ENCODE data around the gene SELP.

SELP gene

DNA sequence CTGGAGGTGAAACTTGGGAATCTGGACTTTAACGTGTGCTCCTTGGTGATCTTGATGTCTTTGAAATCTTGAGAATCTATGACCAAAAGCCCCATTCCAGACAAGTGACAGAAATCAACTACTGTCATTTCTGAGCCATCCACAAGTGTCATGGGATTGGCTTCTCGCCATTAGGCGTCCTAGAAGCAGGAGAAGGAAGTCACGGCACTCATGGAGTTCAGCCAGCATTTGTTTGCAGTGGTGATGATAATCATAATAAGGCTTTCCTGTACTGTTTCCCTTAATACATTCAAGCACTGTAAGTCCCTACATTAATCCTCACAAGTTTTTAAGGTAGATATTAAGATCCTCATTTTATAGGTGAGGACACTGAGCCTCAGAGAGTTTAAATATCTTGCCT, 55.6 kb downstream of the SELP start:
- no peak for FAIRE-seq

DNA sequence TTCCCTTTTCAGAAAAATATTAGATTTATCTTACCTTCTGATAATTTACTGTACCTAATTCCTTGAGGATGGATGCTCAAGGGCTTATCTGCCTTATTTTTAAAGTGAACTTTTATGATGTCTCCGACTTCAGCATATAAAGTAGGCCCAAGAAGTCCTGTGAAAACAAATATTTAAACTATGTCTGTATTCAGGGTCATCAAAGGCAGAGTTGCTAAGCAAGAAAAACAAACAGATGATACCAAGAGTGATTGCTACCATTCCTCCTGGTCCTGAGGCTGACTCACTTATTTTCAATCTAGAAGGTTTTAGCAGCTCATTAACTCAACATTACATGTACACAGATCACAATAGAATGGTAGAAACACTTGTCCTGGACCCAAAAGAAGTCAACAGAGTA, 57.7 kb downstream of the SELP start:
- FAIRE-seq: peak; percentile 30

- no peak for FAIRE-seq
Measured at GRCh38 chr1:169571450-169571849, 58.5 kb downstream of the SELP start.

GRCh38 chr1:169570172-169570574, 59.8 kb downstream of the SELP start:
- FAIRE-seq: no peak

DNA sequence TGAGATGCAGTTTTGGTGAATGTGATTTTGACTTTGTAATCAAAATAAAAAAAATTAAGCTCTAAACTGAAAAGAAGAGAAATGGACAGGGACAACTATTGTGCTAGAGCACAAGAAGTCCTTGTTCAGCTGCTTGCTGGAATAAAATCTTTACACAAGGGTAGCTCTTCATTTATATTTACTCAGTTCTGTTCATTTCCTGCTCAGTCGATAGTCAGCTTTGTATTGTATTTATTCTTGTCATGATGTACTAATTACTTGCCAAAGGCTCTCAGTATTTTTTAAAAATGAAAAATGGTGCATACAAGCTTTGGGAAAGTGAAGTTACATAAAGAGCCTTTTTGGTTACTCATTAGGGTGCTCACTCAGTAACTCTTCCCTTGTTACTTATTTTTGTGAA, 61.4 kb downstream of the SELP start:
- FAIRE-seq: no peak

GRCh38 chr1:169565335-169566271, 64.3 kb downstream of the SELP start:
- no peak for FAIRE-seq

GRCh38 chr1:169563650-169564049, 66.3 kb downstream of the SELP start:
- FAIRE-seq: no peak

DNA sequence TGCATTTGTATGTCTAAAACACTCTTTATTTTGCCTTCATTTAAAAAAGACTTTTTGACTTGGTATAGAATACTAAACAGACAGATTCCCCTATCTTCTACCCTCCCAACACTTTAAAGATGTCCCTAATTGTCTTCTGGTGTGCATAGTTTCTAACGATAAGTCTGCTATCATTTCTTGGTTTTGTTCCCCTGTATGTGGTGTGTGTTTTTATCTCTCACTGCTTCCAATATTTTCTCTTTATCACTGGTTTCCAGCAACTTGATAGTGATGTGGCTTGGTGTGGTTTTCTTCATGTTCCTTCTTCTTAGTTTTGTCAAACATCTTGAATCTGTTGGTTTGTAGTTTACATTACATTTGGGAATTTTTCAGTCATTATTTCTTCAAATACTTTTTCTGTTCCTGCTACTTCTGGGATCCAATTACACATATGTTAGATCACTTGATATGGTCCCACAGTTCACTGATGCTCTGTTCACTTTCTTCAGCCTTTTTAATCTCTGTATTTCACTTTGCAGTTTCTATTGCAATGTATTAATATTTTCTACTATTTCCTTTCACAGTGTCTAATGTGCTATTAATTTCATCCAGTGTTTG, 66.8 kb downstream of the SELP start:
- no peak for FAIRE-seq

GRCh38 chr1:169561692-169562091, 68.2 kb downstream of the SELP start:
- no peak for FAIRE-seq

DNA sequence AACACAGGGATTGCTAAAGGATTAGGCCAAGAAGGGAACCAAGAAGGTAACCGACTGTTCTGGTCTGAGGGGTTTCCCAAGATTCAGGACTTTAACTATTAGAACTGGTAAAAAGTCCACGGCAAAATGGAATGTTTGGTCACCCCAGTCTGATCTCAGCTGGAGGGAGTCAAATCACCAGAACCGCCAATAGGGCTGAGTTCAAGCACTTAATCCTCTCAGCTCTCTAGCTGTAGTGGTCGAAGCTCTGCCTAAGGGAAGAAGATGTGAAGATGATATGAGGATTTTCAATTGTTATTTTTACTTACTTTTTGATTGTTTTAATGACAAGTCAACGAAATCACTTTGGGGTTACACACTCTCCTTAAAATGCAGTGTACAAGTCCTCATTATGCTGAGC, 72.8 kb downstream of the SELP start:
- FAIRE-seq: no peak

GRCh38 chr1:169550294-169550693, 79.6 kb downstream of the SELP start:
- FAIRE-seq: peak; percentile 85

DNA sequence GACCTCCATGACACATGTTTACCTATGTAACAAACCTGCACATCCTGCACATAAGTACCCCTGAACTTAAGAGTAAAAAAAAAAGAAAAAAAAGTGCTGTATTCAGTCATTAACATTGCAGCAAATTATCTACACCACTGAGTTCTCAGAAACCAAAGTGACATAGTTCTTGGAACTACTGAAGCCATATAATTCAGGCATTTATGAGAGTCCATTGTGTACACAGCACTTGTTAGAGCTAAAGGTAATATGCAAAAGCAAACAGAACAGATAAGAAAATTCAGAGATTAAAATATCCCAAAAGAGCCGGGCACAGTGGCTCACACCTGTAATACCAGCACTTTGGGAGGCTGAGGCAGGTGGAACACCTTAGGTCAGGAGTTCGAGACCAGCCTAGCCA, 81.6 kb downstream of the SELP start:
- FAIRE-seq: no peak

- FAIRE-seq: peak; percentile 75
Measured at GRCh38 chr1:169546087-169546995, 83.6 kb downstream of the SELP start.

- no peak for FAIRE-seq
Measured at GRCh38 chr1:169545472-169545871, 84.5 kb downstream of the SELP start.

DNA sequence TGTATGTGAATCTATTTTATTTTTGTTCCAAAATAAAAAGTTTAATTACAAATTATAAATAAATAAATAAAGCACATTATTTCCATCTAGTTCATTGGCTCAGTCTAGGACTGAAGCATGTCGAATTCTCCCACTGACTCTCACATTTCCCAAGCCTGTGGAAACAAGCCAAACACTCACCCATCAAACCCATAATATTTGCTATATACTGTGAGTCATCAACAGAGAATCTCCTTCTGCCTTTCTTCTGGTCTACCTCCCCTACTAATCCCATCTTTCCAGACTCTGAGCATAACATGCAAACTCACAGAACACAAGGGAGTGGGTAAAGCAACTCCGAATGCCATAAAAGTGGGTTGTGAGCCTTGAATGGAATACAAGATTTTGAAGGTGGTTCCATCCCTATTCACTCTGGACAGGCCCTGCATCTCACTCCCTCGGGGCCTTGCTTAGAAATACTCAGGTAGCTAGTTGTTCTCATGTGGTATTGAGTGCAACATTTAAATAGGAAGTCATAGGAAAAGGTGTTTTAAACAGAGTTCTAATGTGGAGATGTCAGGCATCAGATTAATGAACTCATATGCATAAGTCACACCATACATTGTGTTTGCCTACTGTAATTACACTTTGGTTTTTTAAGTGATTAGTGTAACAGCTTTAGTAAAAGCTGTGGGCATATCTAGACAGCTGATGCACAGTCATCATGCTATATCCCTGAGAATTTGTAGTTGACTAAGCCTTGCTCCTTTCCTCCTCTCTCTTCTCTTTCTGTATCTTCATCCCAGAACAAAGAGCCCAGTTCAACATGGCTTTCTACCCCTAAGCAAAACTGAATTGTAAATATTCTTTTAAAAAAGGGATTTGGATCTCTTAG, 90.7 kb downstream of the SELP start:
- FAIRE-seq: no peak

Measured in islet of Langerhans (tissue), 1 donor.